Astrocyte (in vitro differentiated cells and primary cell): ENCODE results near the gene RPS28.

ENCODE experiments used
- CTCF ChIP-seq: IDR thresholded peaks from 2 replicates; pipeline ENCODE4 v1.5.1; 2011; ENCODE audit warnings: low read depth, mild to moderate bottlenecking, inconsistent platforms, low read length, moderate library complexity; ENCODE audit not compliant: insufficient read depth
- EZH2 ChIP-seq: IDR thresholded peaks from 2 replicates; pipeline ENCODE4 v1.6.1; 2012; ENCODE audit warnings: mild to moderate bottlenecking, low read length, inconsistent platforms; ENCODE audit not compliant: insufficient read depth

- TF ChIP-seq CTCF (no peak), EZH2 (no peak)
These were observed 37.7 kb downstream of the RPS28 start for GRCh38 chr19:8358948-8359347.
